ENCODE measurements around the gene TLL2.

The TLL2 gene

GRCh38 chr10:96460316-96460715 is 53.4 kb downstream of the TLL2 start:
- DNase-seq = no peak

- DNase-seq = no peak
These were observed 56.4 kb downstream of the TLL2 start for GRCh38 chr10:96457341-96457740.

- DNase-seq = no peak
These were observed 57.4 kb downstream of the TLL2 start for GRCh38 chr10:96456296-96456840.

GRCh38 chr10:96453856-96454583 is 59.7 kb downstream of the TLL2 start:
- no peak for DNase-seq

GRCh38 chr10:96452494-96453153 is 61.1 kb downstream of the TLL2 start:
- no peak for DNase-seq

GRCh38 chr10:96450529-96451207 is 63.1 kb downstream of the TLL2 start:
- no peak for DNase-seq

- DNase-seq = no peak
These were observed 65.2 kb downstream of the TLL2 start for GRCh38 chr10:96448558-96448957.

GRCh38 chr10:96448021-96448457 is 65.7 kb downstream of the TLL2 start:
- DNase-seq = no peak

GRCh38 chr10:96446966-96447596 is 66.6 kb downstream of the TLL2 start:
- DNase-seq = no peak

GRCh38 chr10:96441987-96442643 is 71.6 kb downstream of the TLL2 start:
- no peak for DNase-seq

- DNase-seq = no peak
These were observed 72.3 kb downstream of the TLL2 start for GRCh38 chr10:96441322-96441885.

GRCh38 chr10:96440361-96441292 is 73.1 kb downstream of the TLL2 start:
- no peak for DNase-seq

- no peak for DNase-seq
These were observed 74.0 kb downstream of the TLL2 start for GRCh38 chr10:96439725-96440124.

- DNase-seq = no peak
These were observed 77.7 kb downstream of the TLL2 start for GRCh38 chr10:96436035-96436434.

- DNase-seq = no peak
These were observed 82.3 kb downstream of the TLL2 start for GRCh38 chr10:96431211-96431970.

- no peak for DNase-seq
These were observed 86.4 kb downstream of the TLL2 start for GRCh38 chr10:96427291-96427690.

- DNase-seq = no peak
These were observed 91.2 kb downstream of the TLL2 start for GRCh38 chr10:96422525-96422924.

- no peak for DNase-seq
These were observed 91.7 kb downstream of the TLL2 start for GRCh38 chr10:96421995-96422394.

GRCh38 chr10:96420228-96421009 is 93.3 kb downstream of the TLL2 start:
- DNase-seq = no peak

- no peak for DNase-seq
These were observed 94.4 kb downstream of the TLL2 start for GRCh38 chr10:96419351-96419750.

Measured in activated CD4-positive, alpha-beta T cell treated with anti-CD3 and anti-CD28 coated beads for 1 hour (primary cell).